ENCODE data around the gene ELP5. TPM values are rescaled to one million over a fixed set of nuclear protein-coding genes. Genes with fewer than 3 reads are reported as not detected.

The ELP5 gene
- total RNA-seq, 1 donor from 2014 or later: 20.8 TPM

DNA sequence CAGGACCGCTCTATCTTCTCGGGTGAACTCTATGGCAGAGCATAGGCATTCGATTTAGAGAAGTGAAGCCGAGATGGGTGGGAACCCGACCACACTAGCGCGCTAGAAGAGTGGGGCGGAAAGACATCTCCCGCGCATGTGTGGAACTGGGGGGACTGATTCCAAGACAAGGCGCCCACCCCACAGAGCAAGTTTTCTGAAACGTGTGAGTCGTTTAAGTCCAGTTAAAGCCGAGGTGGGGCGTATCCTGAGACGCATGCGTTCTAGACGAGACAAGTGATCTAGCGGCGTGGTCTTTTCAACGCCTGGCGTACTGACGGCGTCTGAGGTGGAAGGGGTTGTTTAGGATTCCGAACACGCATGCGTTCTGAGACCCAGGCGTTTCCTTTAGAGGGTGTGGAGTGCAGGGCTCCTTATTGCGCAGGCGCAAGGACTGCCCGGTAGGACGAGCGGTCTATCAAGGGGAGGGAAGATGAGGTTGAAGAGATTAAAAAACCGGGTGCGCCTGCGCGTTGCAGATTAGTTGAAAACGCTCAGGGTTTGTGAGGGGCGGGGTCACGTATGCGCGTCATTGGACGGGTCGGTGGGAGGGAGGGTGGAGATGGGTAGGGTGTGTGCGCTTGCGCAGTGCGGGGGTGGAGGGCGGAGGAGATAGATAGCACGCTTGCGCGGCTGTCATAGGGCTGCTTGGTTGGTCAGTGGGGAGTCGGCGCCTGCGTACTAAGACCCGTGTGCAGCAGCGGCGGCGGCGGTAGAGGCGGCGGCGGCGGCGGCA, 55.1 kb downstream of the ELP5 start, which contains the start of gene EIF5A:
EIF5A (plus strand) TSS at position 718 of the 775 bp plus-strand sequence. CDS start 2,008 bp downstream, outside the sequence.
- TF ChIP-seq, protein P1, sequence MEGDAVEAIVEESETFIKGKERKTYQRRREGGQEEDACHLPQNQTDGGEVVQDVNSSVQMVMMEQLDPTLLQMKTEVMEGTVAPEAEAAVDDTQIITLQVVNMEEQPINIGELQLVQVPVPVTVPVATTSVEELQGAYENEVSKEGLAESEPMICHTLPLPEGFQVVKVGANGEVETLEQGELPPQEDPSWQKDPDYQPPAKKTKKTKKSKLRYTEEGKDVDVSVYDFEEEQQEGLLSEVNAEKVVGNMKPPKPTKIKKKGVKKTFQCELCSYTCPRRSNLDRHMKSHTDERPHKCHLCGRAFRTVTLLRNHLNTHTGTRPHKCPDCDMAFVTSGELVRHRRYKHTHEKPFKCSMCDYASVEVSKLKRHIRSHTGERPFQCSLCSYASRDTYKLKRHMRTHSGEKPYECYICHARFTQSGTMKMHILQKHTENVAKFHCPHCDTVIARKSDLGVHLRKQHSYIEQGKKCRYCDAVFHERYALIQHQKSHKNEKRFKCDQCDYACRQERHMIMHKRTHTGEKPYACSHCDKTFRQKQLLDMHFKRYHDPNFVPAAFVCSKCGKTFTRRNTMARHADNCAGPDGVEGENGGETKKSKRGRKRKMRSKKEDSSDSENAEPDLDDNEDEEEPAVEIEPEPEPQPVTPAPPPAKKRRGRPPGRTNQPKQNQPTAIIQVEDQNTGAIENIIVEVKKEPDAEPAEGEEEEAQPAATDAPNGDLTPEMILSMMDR (IDR thresholded peaks at IDR 0.05; ENCODE audit: insufficient read depth, low read length, poor library complexity, severe bottlenecking): no peak
- peak; percentile 99 for DNase-seq (ENCODE audit: low read depth)

DNA sequence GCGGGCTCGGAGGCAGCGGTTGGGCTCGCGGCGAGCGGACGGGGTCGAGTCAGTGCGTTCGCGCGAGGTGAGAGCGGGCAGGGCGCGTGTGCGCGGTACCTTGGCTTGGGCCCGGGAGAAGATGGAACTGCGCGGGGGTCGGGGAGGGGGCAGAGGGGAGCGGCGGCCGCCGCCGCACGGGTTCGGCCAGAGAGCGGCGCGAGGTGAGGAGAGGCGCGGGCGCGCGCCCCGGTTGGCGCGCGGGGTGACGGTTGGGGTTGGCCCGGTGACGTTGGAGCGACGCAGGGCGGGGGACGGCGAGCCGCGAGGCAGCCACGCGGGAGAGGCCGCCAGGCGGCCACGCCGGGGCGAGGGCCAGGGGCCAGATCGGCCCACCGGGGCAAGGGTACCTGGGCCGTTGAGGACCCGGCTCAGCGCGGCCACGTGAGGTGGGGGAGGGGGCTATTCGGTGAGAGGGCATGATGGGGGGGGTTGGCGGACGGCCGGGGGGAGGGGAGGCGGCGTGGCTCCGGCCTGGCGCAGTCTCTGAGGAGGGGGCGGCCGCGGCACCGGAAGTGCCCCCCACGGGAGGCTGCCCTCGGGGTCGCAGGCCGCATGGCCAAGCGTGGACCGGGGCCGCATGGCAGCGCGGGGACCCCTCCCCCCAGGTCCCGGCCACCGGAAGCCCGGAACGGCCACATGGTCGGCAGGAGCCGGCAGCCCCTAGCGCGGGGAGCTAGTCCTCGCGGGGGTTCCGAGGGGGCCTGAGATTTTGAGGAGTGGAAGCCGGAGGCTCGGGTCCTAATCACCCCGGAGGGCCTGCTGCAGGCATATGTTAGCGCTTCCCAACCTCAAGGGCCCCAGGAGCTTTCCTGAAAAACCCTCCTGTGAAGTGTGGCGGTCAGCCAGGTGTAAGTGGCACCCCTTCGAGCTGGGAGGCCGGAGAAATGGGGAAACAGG, 55.9 kb downstream of the ELP5 start:
- peak overlapping the region; percentile 56 for H3K4me3 ChIP-seq (ENCODE audit: low read depth, low read length)
- no peaks in the 10 kb centered on the region for H3K27me3 ChIP-seq (ENCODE audit: control insufficient read depth, insufficient read depth, low read length)
- no peak for DNase-seq (ENCODE audit: low read depth)
- H3K36me3 ChIP-seq (ENCODE audit: control insufficient read depth, insufficient read depth, low read length): peaks cover 7% of the 10 kb centered on the region
- TF ChIP-seq, protein P1 (IDR thresholded peaks at IDR 0.05; ENCODE audit: insufficient read depth, low read length, poor library complexity, severe bottlenecking): no peak

More for the DNA sequence above, 55.1 kb downstream of the ELP5 start, which contains the start of gene EIF5A:
- H3K4me3 ChIP-seq (ENCODE audit: low read depth, low read length): peak within 1 kb of the TSS; percentile 56
- peaks cover 5% of the 10 kb centered on the region for H3K36me3 ChIP-seq (ENCODE audit: control insufficient read depth, insufficient read depth, low read length)
- H3K27me3 ChIP-seq (ENCODE audit: control insufficient read depth, insufficient read depth, low read length): no peaks in the 10 kb centered on the region

DNA sequence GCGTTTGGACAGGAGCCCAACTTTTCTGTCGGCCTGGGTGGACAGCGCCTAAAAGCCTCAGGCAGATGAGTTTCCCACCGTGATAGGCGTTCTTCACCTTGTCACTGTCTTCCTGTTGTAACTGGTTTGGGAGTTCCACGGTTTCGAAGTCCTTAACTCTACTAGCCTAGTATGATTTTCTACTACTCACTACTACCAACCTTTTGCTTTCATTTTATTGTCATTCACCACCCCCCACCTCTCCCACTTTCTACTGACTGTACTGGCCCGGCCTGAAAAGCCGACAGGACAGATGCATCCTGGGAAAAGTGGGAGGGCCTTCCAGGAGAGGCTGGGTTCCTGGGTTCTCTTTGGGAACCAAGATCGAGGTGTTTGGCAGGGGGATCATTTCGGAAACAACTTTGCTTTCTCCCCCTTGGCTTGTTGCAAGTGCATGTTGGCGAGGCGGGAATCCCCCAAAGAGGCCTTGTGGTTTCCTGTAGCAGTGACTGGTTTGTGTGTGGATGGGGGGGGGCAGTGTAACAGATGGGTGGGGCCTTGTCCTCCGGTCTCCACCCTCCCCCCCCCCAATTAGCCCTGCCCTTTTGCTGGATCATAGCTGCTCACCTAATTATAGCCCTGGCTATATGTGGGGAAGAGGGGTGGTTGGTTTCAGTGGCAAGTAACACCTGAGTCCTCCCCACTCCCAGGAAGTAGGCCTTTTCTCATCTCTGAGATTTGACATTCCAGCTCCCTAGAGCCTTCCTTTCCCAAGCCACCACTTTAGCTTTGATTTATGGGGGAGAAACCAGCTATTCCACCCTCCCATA, 56.8 kb downstream of the ELP5 start:
- H3K27me3 ChIP-seq (ENCODE audit: control insufficient read depth, insufficient read depth, low read length): no peaks in the 10 kb centered on the region
- DNase-seq (ENCODE audit: low read depth): peak; percentile 44
- TF ChIP-seq, protein P1 (IDR thresholded peaks at IDR 0.05; ENCODE audit: insufficient read depth, low read length, poor library complexity, severe bottlenecking): no peak
- peak overlapping the region; percentile 56 for H3K4me3 ChIP-seq (ENCODE audit: low read depth, low read length)
- H3K36me3 ChIP-seq (ENCODE audit: control insufficient read depth, insufficient read depth, low read length): peaks cover 10% of the 10 kb centered on the region

Other genes starting within 250 kb of the ELP5 start
- gene RNASEK, start 239.6 kb upstream of the ELP5 start, total RNA-seq: 375 and 389 TPM in 2 replicates
- gene BCL6B, start 229.2 kb upstream of the ELP5 start, total RNA-seq: 0.08 TPM in 1 of 2 replicates, not detected in the other
- gene SLC16A13, start 216.2 kb upstream of the ELP5 start, total RNA-seq: 3.4 and 6.0 TPM in 2 replicates
- not detected in 2 replicates for gene SLC16A11, start 208.1 kb upstream of the ELP5 start, total RNA-seq
- not detected in 2 replicates for gene CLEC10A, start 172.0 kb upstream of the ELP5 start, total RNA-seq
- gene ASGR2, start 137.4 kb upstream of the ELP5 start, total RNA-seq: not detected in 2 replicates
- 6.9 and 9.0 TPM in 2 replicates for gene ASGR1, start 72.8 kb upstream of the ELP5 start, total RNA-seq
- gene DLG4, start 32.4 kb upstream of the ELP5 start, total RNA-seq: 6.1 and 12.9 TPM in 2 replicates
- gene ACADVL, start 32.3 kb upstream of the ELP5 start, total RNA-seq: 219 and 344 TPM in 2 replicates
- 57.1 and 69.8 TPM in 2 replicates for gene DVL2, start 17.7 kb upstream of the ELP5 start, total RNA-seq
- 41.3 and 53.3 TPM in 2 replicates for gene PHF23, start 12.8 kb upstream of the ELP5 start, total RNA-seq
- 277 and 595 TPM in 2 replicates for gene GABARAP, start 9.8 kb upstream of the ELP5 start, total RNA-seq
- gene CTDNEP1, start 481 bp upstream of the ELP5 start, total RNA-seq: 96.0 and 97.1 TPM in 2 replicates
- gene CLDN7, start 10.3 kb downstream of the ELP5 start, total RNA-seq: 248 and 250 TPM in 2 replicates
- 0.38 and 1.1 TPM in 2 replicates for gene SLC2A4, start 29.5 kb downstream of the ELP5 start, total RNA-seq
- 0.08 and 0.48 TPM in 2 replicates for gene YBX2, start 42.4 kb downstream of the ELP5 start, total RNA-seq
- gene EIF5A, start 55.4 kb downstream of the ELP5 start, total RNA-seq: 460 and 490 TPM in 2 replicates
- gene GPS2, start 63.1 kb downstream of the ELP5 start, total RNA-seq: 73.5 and 76.0 TPM in 2 replicates
- gene NEURL4, start 77.1 kb downstream of the ELP5 start, total RNA-seq: 16.3 and 29.9 TPM in 2 replicates
- gene ACAP1, start 84.3 kb downstream of the ELP5 start, total RNA-seq: 0.14 and 3.6 TPM in 2 replicates
- gene KCTD11, start 99.9 kb downstream of the ELP5 start, total RNA-seq: 14.9 and 15.5 TPM in 2 replicates
- gene TMEM95, start 102.9 kb downstream of the ELP5 start, total RNA-seq: not detected in 2 replicates
- gene TNK1, start 128.9 kb downstream of the ELP5 start, total RNA-seq: 4.0 and 13.3 TPM in 2 replicates
- 61.8 and 74.7 TPM in 2 replicates for gene PLSCR3, start 142.3 kb downstream of the ELP5 start, total RNA-seq
- 66.9 and 77.1 TPM in 2 replicates for gene TMEM256, start 151.9 kb downstream of the ELP5 start, total RNA-seq
- gene NLGN2, start 155.6 kb downstream of the ELP5 start, total RNA-seq: 8.3 and 8.4 TPM in 2 replicates
- gene SPEM1, start 168.1 kb downstream of the ELP5 start, total RNA-seq: not detected in 2 replicates
- gene SPEM2, start 173.4 kb downstream of the ELP5 start, total RNA-seq: not detected in 2 replicates
- not detected in 2 replicates for gene SPEM3, start 176.6 kb downstream of the ELP5 start, total RNA-seq
- gene TMEM102, start 183.2 kb downstream of the ELP5 start, total RNA-seq: 31.7 and 34.9 TPM in 2 replicates
- gene FGF11, start 187.3 kb downstream of the ELP5 start, total RNA-seq: 1.5 and 1.8 TPM in 2 replicates
- gene CHRNB1, start 192.8 kb downstream of the ELP5 start, total RNA-seq: 19.0 and 21.6 TPM in 2 replicates
- 26.3 and 28.3 TPM in 2 replicates for gene ZBTB4, start 227.4 kb downstream of the ELP5 start, total RNA-seq
- gene SLC35G6, start 229.2 kb downstream of the ELP5 start, total RNA-seq: not detected in 2 replicates
- 56.9 and 57.8 TPM in 2 replicates for gene POLR2A, start 232.2 kb downstream of the ELP5 start, total RNA-seq

Measured in kidney epithelial cell (primary cell).